GM12891 (cell line): Measurements from ENCODE around the gene PDZRN3.

Source experiments
- POLR2A ChIP-seq: IDR thresholded peaks from 2 replicates; pipeline ENCODE4 v1.6.1; 2011; ENCODE audit warnings: low read depth, low read length, control low read depth
- POLR2AphosphoS5 ChIP-seq: IDR thresholded peaks from 2 replicates; pipeline ENCODE4 v1.6.1; 2011; ENCODE audit warnings: low read depth, low read length, control low read depth
- POU2F2 ChIP-seq: IDR thresholded peaks from 2 replicates; pipeline ENCODE4 v1.6.1; 2011; ENCODE audit warnings: low read depth, mild to moderate bottlenecking, control low read depth, low read length, moderate library complexity
- TAF1 ChIP-seq: IDR thresholded peaks from 2 replicates; pipeline ENCODE4 v1.6.1; 2011; ENCODE audit warnings: low read depth, low read length, control low read depth

DNA sequence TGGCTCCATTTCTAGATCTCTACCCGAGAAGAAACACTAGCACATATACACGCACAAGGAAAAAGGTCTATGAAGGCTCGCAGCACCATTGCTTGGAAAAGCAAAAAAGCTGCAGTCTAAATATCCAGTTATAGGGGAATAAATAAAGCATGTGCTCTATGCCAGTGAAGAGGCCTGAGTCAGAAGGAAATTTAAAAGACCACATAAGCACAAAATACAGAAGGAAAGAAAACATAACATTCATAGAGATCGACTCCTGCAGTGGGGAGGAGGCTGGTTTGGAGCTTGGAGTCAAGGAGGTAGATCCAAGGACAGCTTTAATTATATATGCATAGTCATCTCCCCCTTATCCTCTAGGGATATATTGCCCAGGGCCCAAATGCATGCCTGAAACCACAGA lies 114.4 kb downstream of the PDZRN3 start:
- TF ChIP-seq POLR2AphosphoS5: no peak
- TF ChIP-seq POLR2A: no peak
- no peak for TF ChIP-seq TAF1
- TF ChIP-seq POU2F2: no peak
